Activated T-helper 9 cell treated with anti-CD3 and anti-CD28 coated beads, Interleukin-2, amount 50 U/mL, for 16 hours (primary cell): ENCODE measurements around the gene ATF4.
A peak's percentile ranks its signal among the peaks of the same experiment; 100 is the strongest.
"Not testable (repeated sequence)": the region's sequence is repeated elsewhere in the genome, so short reads cannot be mapped to it uniquely, and the experiment has no call there.

ENCODE experiments used
- DNase-seq: peaks from one replicate; pipeline ENCODE4 v3.0.0-alpha.2; 2020; ENCODE audit warnings: low read depth

The ATF4 gene

DNA sequence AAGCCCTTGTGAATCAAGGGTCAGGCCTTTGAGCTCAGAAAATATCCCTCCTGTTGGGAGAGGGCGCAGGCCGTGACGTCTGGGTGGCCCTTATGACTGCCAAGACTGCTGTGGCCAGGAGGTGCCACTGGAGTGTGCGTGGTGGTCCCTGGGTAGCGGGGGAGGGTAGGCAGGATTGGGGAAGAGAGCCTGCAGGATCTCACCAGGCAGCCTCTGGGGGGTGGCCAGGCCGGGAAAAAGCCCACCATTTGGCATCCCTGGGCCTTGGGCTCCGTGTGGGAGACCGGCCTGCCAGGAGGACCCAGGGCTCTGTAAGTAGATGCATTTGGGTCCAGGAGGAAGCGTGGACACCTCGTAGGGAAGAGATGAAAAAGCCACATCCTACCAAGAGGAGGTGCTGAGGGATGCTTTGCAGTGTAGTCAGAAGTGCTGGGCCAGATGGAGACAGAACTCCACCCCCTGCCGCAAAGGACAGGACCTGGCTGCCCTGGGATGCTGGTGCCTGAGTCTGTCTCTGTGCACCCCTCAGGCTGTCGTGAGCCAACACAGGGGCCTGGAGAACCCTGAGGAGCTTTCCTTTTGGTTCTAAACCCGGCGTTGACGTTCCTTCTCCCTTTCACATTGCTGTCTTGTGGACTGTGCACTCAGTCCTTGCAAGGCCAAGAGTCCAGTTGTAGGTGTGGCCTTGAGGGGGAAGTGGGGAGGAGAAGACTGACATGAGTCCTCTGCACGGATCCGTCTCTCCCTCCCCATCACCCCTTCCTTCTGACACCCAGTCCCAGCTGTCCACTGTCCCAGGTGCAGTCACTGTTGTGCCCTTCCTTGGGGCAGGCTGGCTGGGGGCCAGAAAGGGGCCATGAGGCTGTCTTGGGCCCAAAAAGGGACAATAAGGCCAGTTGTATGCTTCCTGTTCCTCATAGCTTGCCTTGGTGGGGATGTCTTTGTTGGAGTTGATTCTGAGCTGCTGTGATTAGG, 31.0 kb upstream of the ATF4 start:
- DNase-seq = no peak

DNA sequence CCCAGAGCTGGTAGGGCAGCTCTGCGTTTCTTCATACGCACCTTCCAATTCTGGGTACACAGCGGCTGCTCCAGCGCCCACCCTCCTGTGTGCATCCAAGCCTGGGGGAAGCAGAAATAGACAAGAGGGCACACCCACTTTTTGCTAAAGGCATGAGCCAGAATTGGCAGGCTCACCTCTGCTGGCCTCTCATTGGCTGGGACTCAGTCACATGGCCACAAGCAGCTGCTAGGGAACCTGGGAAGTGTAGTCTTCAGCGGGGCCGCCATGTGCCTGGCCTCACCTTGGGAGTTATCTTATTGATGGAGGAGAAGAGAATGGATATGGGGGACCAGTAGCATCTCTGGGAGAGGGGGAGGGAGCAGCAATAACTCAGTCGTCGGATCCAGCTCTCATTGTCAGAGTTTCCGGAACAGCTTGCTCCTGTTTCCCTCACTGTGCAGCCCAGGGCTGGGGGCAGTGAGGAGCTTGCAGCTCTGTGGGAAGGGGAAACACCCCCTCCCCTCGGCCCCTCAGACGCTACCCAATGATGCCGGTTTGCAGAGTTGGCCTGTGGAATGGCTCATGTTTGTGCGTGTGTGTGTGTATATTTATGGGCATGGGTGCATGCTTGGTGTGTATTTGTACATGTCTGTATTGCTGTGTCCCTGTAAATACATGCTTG, 30.1 kb upstream of the ATF4 start:
- peak; percentile 55 for DNase-seq

DNA sequence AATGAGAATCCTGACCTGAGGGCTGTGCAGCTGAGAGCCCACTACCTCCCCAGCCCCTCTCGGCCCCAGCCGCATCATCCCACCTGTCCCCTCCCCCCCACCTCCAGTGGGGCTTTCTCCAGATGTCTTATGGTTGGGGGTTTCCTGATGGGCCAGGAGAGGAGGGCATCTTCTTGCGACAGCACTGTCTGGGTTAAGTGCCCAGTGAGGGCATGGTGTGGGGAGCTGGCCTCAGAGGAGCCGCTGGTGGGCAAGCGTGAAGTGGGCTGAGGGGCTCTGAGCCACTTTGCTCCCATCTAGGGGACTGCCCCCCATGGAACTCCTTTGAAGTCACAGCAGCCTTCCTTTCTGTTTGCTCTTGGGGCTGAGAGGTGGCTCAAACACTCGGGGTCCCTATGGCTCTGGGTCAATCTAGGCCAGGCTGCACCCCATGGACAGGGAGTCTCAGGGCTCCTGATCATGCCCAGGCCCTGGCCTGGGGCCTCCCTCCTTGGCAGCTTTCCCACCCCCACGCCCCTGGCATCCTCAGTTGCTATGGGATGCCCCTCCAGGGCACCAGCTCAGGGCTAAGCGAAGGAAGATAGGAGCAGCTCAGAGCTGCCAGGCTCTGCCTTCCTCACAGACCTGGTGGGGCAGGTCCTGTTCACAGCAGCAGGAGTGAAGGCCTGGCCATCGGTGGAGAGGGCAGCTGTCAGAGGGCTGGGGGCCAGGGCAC, 29.2 kb upstream of the ATF4 start:
- DNase-seq = no peak

DNA sequence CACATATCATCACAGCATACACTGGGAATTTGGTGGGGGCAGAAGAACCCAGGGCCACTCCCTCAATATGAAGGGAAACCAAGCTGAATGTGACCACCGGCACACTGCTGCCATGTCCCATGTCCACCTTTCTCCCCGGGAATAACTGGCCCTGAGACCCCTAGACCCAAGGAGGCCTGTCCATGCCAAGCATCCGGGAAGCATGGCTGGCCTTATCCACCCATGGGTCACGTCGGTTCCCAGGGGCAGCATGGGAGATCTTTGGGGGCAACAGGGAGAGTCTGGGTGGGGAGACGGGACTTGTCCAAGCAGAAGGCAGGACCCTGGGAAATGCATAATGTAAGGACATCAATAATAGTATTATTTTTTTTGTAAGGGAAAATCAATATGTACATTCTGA, 28.7 kb upstream of the ATF4 start:
- DNase-seq = no peak

DNA sequence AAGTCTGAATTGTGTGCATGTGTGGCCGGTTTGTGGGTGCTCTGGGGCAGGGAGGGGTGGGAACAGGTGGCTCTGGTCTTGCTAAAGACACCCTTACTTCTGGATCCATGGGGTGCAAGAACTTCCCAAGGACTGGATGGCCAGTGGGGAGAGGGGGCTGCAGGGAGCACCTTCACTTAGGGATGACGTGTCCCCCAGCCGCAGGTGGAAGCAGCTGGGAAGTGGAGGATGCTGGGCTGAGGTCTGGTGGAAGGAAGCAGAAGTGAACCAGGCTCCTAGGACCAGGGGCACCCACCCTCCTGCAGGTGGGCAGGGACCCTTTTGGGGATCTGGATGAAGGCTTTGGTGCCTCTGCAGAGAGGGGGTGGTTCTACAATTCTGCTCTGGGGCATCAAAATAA, 28.2 kb upstream of the ATF4 start:
- no peak for DNase-seq

DNA sequence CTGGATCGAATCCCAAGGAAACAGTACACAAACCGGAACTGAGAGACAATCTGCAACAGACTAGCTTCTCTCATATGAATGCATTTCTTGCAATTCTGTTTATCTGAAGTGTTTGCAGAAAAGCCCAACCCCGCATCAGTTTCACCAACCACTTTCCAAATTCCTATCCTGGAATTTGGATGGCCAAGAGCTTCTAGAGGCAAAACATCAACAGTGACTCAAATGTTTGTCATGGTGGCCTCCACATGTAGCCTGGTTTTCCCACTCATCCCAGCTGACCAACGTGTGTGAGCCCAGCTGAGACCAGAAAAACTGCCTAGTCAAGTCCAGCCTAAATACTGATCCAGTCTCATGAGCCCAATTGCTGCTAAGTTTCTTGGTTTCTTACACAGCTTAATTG, 26.6 kb upstream of the ATF4 start:
- no peak for DNase-seq

DNA sequence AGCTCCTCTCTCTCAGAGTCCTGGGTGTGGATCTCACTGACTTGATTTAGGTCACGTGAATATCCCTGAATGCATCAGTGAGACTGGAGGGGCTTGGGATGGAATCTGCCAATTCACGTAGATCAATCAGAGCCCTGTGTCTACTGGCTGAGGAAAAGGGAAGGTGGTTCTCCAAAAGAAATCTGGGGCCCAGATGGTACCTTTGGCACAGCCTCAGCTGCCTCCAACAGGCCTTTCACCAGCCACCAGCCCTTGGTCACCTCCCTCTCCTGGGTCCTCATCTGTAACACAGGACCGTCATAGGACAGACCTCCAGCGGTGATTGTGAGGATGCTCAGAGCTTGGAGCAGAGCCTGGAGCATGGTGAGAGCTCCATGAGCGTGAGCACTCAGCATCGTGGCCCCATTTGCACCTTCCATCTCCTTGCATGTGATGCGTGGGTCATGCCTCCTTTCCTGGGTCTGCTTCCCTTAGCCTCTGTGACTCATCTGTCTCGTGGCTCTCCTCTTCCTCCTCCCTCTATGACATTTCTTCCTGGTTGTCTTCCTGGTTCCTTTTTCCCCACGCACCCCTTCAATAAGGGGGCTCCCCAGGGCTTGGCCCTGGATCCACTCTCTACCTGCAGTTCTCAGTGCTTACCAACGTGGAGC, 25.8 kb upstream of the ATF4 start:
- DNase-seq = no peak

DNA sequence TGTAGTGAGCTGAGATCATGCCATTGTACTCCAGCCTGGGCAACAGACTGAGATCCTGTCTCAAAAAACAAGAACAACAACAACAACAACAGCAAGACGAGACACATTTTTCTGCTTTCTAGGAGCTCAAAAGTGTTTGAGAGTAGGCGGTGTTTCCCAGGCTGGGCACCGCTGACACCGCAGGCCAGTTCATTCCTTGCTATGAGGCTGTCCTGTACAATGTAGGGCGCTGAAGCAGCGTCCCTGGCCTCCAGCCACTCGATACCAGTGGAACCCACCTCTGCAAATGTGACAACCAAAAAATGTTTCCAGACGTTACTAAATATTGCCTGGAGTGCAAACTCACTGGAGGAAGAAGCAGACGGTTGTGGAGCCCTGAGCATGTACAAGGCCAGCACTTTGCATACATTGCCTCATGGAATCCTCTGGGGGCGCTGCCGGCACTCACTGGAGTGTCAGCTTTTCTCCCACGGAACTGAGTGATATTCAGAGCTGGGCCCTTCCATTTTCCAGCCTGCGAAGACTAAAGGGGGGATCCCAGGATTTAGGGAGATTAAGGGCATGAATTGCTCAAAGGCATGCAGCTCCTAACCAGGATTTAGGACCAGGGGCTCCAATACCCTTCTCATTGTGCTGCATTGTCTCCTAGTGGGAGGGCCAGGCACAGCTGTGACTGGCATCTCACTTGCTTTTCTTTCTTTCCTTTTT, 24.1 kb upstream of the ATF4 start:
- DNase-seq = peak; percentile 46

DNA sequence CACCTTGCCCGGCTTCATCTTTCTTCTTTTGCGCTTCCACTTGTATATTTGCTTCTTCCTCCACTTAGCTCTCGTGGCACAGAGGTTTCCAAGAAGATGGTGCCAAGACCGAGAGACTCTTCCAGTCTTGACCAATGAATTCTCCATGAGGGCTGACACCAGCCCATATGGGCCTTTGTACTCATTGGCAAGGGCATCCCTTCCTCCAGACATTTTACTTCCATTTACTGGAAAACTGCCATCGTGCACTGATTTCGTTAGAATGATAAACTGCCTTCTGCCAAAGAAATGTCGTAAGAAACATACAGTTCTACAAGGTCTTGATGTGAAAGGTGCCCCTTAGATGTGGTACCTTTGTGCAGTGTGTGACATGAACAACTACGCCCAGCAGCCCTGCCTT, 22.9 kb upstream of the ATF4 start:
- DNase-seq = no peak

DNA sequence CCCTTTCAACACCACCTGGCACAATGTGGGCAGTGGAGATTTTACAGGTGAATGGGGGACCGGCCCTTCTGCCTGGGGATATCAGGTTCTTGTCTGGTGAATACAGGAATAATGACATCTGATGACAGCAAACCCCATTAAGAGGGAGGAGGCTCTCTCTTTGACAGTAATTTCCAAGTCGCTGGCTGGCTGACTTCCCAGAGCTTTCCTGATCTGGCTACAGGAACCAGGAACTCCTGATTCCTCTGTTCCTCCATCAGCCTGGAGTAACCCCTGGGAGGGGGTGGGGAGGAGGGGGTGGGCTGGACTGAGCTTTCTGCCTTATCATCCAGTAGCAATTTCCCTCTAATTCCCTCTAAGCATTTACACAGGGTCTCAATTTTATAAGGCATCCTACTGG, 22.0 kb upstream of the ATF4 start:
- DNase-seq = no peak

DNA sequence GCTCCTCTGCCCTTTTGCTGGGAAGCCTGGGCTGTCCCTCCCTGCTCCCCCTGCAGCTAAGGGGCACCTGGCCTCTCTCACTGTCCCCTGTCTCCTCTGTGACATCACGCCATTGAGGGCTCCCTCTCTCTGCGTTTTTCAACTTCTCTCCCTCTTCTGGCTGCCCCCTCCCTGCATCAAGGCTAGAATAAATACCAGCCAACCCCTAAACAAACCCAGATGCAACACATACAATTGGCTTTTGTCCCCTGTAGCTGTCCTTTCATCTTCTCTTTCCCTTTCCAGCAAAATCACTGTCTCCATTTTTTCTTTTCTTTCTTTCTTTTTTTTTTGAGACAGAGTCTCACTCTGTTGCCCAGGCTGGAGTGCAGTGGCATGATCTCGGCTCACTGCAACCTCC, 21.6 kb upstream of the ATF4 start:
- DNase-seq = no peak

DNA sequence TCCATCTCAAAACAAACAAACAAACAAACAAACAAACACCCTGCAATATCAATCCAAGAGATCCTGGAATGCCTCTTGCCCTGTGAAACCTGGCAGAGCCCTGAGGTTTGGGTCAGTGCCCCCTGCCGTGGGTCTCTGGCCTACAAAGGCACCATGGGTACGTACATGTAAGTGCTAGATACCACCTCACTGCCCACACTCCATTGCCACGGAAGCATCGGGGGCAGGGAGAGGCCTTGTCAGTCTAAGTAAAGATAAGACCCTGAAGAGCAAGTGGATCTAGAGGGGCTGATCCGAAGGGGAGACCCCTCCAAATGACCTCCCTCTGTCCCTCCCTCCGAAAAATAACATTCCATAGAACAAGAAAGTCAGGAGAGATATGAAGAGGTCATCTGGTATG, 20.3 kb upstream of the ATF4 start:
- DNase-seq = no peak

DNA sequence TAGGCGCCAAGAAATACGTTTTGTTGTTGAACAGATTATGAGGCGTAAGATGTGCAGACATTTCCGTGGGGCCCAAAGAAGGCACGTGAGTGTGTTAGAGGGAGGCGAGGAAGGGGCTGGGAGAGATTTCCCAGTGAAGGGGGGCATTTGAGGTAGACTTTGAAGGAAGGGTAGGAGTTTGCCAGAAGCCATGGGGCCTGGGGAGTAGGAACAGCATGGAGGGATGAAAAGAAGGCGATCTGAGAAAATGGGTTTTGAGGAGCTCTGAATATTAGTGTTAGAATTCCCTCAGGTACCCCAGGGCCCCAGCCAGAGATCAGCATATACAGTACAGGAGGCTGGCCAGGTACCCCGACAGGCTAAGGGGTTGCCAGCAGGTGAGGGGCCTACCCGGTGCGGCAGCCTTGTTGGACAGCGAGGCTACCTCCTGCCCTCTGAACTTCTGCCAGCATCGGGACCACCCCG, 18.7 kb upstream of the ATF4 start:
- DNase-seq = no peak

DNA sequence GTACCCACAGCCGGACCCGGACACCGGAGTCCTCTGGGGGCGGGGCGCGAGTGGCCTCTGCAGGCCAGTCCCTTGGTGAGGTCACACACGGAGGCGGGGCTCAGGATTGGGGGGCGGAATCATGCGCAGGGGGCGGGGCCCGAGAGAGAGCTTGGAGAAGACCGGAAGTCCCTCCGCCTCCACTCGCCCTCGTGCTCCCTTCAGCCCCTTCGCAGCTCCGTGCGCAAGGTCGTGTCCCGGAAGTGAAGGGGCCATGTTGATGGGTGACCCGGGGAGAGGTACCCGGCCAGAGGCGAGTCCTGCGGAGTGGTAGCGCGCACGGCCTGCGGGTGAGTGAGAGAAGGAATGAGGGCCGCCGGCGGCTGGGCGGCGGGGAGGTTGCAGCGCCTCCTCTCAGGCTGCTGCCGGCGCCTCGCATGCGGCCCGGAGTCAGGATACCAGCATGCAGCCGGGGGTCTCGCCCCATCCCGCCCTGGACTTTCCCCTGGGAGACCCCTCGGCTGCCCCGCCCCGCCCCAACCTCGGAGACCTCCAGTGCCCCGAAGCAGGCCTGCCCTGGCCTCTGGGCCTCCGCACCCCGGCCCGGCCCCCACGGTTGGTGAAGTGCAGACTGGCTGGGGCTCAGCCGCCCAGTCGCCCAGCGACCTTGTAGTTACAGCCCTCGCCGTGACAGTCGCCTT, 18.1 kb upstream of the ATF4 start, which contains the start of gene MIEF1:
MIEF1 (plus strand) TSS at position 182 of the 680 bp plus-strand sequence. CDS start 9,005 bp downstream, outside the sequence.
- peak; percentile 87 for DNase-seq

DNA sequence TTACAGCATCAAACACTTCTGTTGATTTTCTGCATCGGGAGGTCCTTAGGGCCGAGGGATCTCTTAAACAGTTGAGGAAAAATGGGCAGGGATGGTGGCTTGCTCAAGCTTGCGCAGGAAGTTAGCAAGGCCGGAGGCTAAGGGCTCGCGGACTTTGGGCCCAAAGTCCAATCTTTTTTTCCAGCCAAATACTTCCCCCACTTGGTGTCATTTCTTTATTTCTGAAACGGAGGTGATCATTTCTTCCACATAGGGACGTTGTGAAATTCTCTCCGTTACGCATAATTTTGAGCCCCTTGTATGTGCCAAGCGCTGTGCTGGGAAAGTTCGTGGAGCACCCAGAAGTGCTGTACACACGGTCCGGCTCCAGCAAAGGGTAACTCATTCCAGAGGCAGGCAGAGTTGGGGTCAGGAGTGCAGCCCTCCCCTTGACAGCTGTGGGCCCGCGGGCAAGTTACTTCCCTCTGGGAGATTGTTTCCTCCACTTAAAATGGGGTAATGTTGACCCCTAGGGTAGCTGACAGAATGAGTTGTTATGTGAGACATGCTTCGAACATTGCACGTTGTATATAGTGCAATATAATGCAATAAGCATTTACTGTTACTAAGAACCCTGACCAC, 17.5 kb upstream of the ATF4 start:
- DNase-seq = no peak

DNA sequence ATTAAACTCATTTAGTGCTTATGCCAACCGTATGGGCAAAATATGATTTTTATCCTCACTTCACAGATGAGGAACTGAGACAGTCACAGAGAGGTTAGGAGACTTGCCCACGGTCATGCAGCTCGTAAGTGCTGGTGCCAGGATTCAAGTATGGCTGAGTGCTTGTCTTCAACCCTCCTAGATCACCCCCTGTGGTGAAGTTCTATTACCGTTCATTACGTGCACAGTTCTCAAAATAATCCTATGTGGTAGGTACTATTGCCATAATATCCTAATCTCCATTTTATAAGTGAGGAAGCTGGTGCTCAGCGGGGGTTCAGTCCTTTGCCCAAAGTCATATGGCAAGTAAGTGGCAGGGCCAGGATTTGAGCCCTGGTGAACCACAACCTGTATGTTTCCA, 16.7 kb upstream of the ATF4 start:
- no peak for DNase-seq

DNA sequence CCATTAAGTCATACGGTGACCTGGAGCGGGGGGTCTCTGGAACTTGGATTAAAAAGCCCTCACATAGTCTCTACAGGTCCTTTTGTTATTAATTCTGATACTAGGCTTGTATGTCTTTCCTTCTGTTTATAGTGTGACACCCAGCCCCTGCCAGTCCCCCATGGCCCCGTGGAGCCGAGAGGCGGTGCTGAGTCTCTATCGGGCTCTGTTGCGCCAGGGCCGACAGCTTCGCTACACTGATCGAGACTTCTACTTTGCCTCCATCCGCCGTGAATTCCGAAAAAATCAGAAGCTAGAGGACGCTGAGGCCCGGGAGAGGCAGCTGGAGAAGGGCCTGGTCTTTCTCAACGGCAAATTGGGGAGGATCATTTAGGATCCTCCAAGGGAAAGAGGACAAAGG, 16.3 kb upstream of the ATF4 start:
- no peak for DNase-seq

DNA sequence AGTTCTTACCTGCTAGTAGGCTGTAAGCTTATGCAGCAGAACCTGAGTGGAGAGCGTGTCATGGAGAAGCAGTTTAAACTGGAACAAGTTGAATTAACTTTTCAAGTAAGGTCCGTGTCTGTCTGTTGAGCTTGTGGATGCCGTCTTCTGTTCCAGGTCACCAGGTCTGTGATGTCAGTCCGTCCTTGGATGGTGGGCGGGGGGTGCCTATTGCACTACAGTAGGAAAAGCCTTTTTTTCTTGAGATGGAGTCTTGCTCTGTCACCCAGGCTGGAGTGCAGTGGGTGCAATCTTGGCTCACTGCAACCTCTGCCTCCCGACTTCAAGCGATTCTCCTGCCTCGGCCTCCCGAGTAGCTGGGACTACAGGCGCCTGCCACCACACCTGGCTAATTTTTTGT, 13.3 kb upstream of the ATF4 start:
- DNase-seq = not testable (repeated sequence)

DNA sequence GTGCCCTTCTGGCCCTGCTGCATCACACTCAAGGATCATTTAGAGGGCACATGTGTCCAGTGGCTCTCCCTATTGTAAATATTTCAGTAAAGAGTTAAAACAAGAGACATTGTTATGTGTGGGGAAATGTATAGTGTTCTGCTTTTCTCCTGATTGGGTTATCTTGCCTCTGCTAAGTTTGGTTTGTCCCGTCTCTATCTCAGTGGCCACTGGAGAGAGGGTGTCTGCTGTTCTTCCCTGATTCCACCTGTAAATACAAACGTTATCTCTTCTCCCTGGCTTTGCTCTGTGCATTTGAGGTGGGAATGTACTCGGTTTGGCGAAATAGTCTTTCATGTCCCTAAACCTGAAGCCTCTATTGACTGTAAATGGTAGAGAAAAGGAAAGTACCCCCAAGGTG, 12.0 kb upstream of the ATF4 start:
- no peak for DNase-seq

DNA sequence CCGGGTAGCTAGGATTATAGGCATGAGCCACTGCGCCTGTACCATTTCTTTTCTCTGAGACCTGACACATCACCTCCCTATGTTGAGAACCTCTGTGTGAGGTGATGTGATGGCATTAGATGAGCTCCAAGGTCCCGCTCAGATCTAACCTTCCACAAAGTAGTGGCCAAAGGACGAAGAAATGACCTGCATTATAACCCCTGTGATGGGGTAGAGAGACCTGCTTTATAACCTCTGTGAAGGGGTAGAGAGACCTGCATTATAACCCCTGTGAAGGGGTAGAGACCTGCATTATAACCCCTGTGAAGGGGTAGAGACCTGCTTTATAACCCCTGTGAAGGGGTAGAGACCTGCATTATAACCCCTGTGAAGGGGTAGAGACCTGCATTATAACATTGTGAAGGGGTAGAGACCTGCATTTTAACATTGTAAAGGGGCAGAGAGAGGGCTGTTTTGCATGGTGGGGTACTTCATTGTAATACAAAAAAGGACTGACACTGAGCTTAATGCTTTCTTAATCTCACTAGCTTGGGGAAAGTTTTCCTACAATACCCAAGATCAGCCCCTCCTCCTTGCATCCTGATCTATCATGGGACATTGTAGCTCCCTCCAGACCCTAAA, 9.7 kb upstream of the ATF4 start:
- DNase-seq = no peak
